A549 (cell line): ENCODE results near the gene SOCS7. TPM values are rescaled to one million over a fixed set of nuclear protein-coding genes. Genes with fewer than 3 reads are reported as not detected.
A peak's percentile ranks its signal among the peaks of the same experiment; 100 is the strongest.

Source experiments
- ATAC-seq, 2 experiments: fragments of 200-7000 bp in 1 of 2; fragments of >200 bp in 1 of 2; cut with Nextera tagmentation in 1 of 2; cut with Tn5 transposase in 1 of 2; 3 replicates each; pipeline versions ENCODE4 v1.8.0 to v1.9.1; 2018 to 2020; ENCODE audit warnings: mild to moderate bottlenecking in 1 of 2, moderate library complexity in 1 of 2
- CTCF ChIA-PET: fragments of 300-600 bp; sonication (Branson Sonifier 250); formaldehyde crosslinking; extraction: SDS; loops from one replicate; lab custom pipeline; 2021; ENCODE audit warnings: antibody characterized with exemption, inconsistent platforms; lab: Yijun Ruan, JAX
- POLR2A ChIA-PET: fragments of 350-600 bp; formaldehyde crosslinking; extraction: SDS; loops from one replicate; lab custom pipeline; 2021; ENCODE audit warnings: antibody characterized with exemption, inconsistent platforms; lab: Yijun Ruan, JAX
- DNase-seq, 2 experiments: peaks; one replicate each; pipeline versions ENCODE4 v3.0.0 to v3.0.0-alpha.2; 2011 to 2016; ENCODE audit warnings: low read depth in 1 of 2, low spot score in 1 of 2
- FAIRE-seq: peaks from 2 replicates; lab custom pipeline; 2011; peaks lifted over from hg19 to GRCh38; lab: Jason Lieb, UNC
- H3K27ac ChIP-seq, 2 experiments: fragments of >200 bp; sonication (Bioruptor Twin); formaldehyde crosslinking; 3 replicates each; pipeline ENCODE4 v1.5.1; 2016 to 2017
- H3K4me1 ChIP-seq: fragments of >200 bp; sonication (Bioruptor Twin); formaldehyde crosslinking; 3 replicates; pipeline ENCODE4 v1.6.1; 2016
- H3K4me2 ChIP-seq: fragments of >200 bp; sonication (Bioruptor Twin); formaldehyde crosslinking; 3 replicates; pipeline ENCODE4 v1.6.1; 2016
- H3K4me3 ChIP-seq: fragments of >200 bp; sonication (Bioruptor Twin); formaldehyde crosslinking; 3 replicates; pipeline ENCODE4 v1.5.1; 2016
- H3K9me3 ChIP-seq: fragments of >200 bp; sonication (Bioruptor Twin); formaldehyde crosslinking; 3 replicates; pipeline ENCODE4 v1.6.1; 2016
- CBX8 ChIP-seq: fragments of 200-600 bp; sonication (generic); IDR thresholded peaks from 2 replicates; pipeline ENCODE4 v1.6.1; 2016
- EHMT2 ChIP-seq: fragments of 200-600 bp; sonication (generic); IDR thresholded peaks from 2 replicates; pipeline ENCODE4 v1.6.1; 2016; ENCODE audit warnings: antibody characterized with exemption, low read depth, mild to moderate bottlenecking, moderate library complexity
- ESRRA ChIP-seq: fragments of 150-350 bp; IDR thresholded peaks from 2 replicates; pipeline ENCODE4 v1.6.1; 2014; ENCODE audit warnings: mild to moderate bottlenecking, low read length, borderline replicate concordance
- FOXS1 ChIP-seq: fragments of 250-450 bp; sonication (Bioruptor Pico); IDR thresholded peaks from 2 replicates; pipeline ENCODE4 v1.5.0; 2020; ENCODE audit warnings: mild to moderate bottlenecking, moderate library complexity
- HOXA7 ChIP-seq: fragments of 250-450 bp; sonication (Bioruptor Pico); IDR thresholded peaks from 2 replicates; pipeline ENCODE4 v1.5.0; 2020; ENCODE audit warnings: mild to moderate bottlenecking, moderate library complexity
- HOXB13 ChIP-seq: fragments of 250-450 bp; sonication (Bioruptor Pico); IDR thresholded peaks from 2 replicates; pipeline ENCODE4 v1.5.0; 2020; ENCODE audit warnings: low read depth, mild to moderate bottlenecking, moderate library complexity
- JUN ChIP-seq, 2 experiments: fragments of >200 bp; sonication (Bioruptor Twin); formaldehyde crosslinking; IDR thresholded peaks; 2 replicates in 1 of 2; 3 replicates in 1 of 2; pipeline ENCODE4 v1.6.1; 2016 to 2017
- KDM5A ChIP-seq: fragments of 200-600 bp; sonication (generic); IDR thresholded peaks from 2 replicates; pipeline ENCODE4 v1.6.1; 2016; ENCODE audit warnings: antibody characterized with exemption, mild to moderate bottlenecking
- MAZ ChIP-seq: fragments of 150-350 bp; IDR thresholded peaks from 2 replicates; pipeline ENCODE4 v1.6.1; 2014; ENCODE audit warnings: antibody characterized with exemption, low read depth, low read length, borderline replicate concordance
- NFE2L2 ChIP-seq: fragments of 150-350 bp; conservative IDR thresholded peaks from 2 replicates; pipeline ENCODE4 v1.6.1; 2014; ENCODE audit warnings: low read length
- NPAS2 ChIP-seq: fragments of 250-450 bp; sonication (Bioruptor Pico); IDR thresholded peaks from 2 replicates; pipeline ENCODE4 v1.8.0; 2022; ENCODE audit warnings: mild to moderate bottlenecking, moderate library complexity, borderline replicate concordance
- RAD21 ChIP-seq, 2 experiments: fragments of >200 bp in 1 of 2; sonication (Bioruptor Twin) in 1 of 2; formaldehyde crosslinking in 1 of 2; IDR thresholded peaks in 1 of 2; conservative IDR thresholded peaks in 1 of 2; 2 replicates in 1 of 2; 3 replicates in 1 of 2; pipeline ENCODE4 v1.6.1; 2012 to 2018; ENCODE audit warnings: inconsistent platforms in 1 of 2
- TFCP2L1 ChIP-seq: fragments of 250-450 bp; sonication (Bioruptor Pico); IDR thresholded peaks from 2 replicates; pipeline ENCODE4 v1.5.0; 2021; ENCODE audit warnings: mild to moderate bottlenecking
- TP53 ChIP-seq: fragments of 250-450 bp; sonication (Bioruptor Pico); IDR thresholded peaks from 2 replicates; pipeline ENCODE4 v1.5.0; 2021; ENCODE audit warnings: mild to moderate bottlenecking, moderate library complexity
- ZC3H11A ChIP-seq: fragments of 450-650 bp; IDR thresholded peaks from 2 replicates; pipeline ENCODE4 v1.6.1; 2014; ENCODE audit warnings: antibody characterized with exemption, mild to moderate bottlenecking
- ZFP36 ChIP-seq: fragments of 450-650 bp; IDR thresholded peaks from 2 replicates; pipeline ENCODE4 v1.6.1; 2014; ENCODE audit warnings: borderline replicate concordance; ENCODE audit not compliant: partially characterized antibody
- ZNF302 ChIP-seq: fragments of 250-450 bp; sonication (Bioruptor Pico); IDR thresholded peaks from 2 replicates; pipeline ENCODE4 v1.9.0; 2021; ENCODE audit warnings: inconsistent platforms, mild to moderate bottlenecking, moderate library complexity
- WGBS: methylation state at CpG from one replicate; pipeline ENCODE4 v1.1.6; 2017; ENCODE audit errors: missing lambda C conversion rate; 5-methylcytosine and 5-hydroxymethylcytosine counted together
- polyA plus RNA-seq, 4 experiments: library from polyadenylated mRNA; depleted of rRNA in 3 of 4; stranded (reverse); fragments of >200 nt; fragmentation: RNase III in 1 of 4; extraction: RNeasy Plus Mini Kit Qiagen cat#74134 plus additional on column Dnase treatment in 1 of 4; gene quantifications; 2 replicates in 3 of 4; 3 replicates in 1 of 4; pipeline ENCODE4 v1.2.3, GENCODE V29; 2011 to 2017
- TF ChIP-seq, protein P1 (sequence below): fragments of >200 bp; sonication (Bioruptor Twin); formaldehyde crosslinking; IDR thresholded peaks from 3 replicates; pipeline ENCODE4 v1.6.1; 2016
- TF ChIP-seq, protein P2 (sequence below): IDR thresholded peaks from 2 replicates; pipeline ENCODE4 v1.6.1; 2012; ENCODE audit warnings: low read depth, borderline replicate concordance
- TF ChIP-seq, protein P3 (sequence below): fragments of 150-350 bp; IDR thresholded peaks from 2 replicates; pipeline ENCODE4 v1.6.1; 2014; ENCODE audit warnings: low read depth, mild to moderate bottlenecking, low read length
- TF ChIP-seq, protein P4 (sequence below): fragments of 250-450 bp; sonication (Bioruptor Pico); IDR thresholded peaks from 2 replicates; pipeline ENCODE4 v1.5.0; 2020; ENCODE audit warnings: low read depth, mild to moderate bottlenecking, moderate library complexity
- TF ChIP-seq, protein P5 (sequence below): fragments of 200-600 bp; sonication (generic); IDR thresholded peaks from 2 replicates; pipeline ENCODE4 v1.6.1; 2016; ENCODE audit warnings: antibody characterized with exemption, mild to moderate bottlenecking, moderate library complexity
- TF ChIP-seq, protein P6 (sequence below): fragments of >200 bp; sonication (Bioruptor Twin); formaldehyde crosslinking; IDR thresholded peaks from 3 replicates; pipeline ENCODE4 v1.5.1; 2016
- TF ChIP-seq, protein P7 (sequence below): fragments of >200 bp; sonication (Bioruptor Twin); formaldehyde crosslinking; IDR thresholded peaks from 2 replicates; pipeline ENCODE4 v1.6.1; 2016

The SOCS7 gene
- polyA plus RNA-seq, 2 of the 4 experiments (the other 2 are of a cell fraction), result 14.4 to 20.6 TPM

DNA sequence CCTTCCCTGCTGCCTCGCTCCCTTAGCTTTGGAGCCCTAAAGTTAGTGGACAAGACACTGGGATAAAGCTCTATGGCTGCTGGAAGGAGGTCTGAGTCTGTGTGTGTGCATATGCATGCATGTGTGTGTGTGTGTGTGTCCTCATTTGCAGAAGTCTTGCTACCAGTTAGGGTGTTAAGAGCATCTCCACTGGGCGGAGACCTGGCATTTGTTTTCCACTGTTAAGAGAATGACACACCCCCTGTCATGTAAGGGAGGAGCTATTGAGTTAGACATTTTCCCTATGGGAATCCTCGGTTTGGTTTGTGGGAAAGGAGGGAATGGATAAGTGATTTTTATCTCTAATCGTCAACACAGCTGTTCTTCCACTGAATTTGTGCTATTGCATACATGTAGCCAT, 51.8 kb downstream of the SOCS7 start:
- FAIRE-seq (no peak), ATAC-seq (peak; percentile 56 to 65; a peak in 4 of 6 replicates), DNase-seq (peak in 1 of 2 experiments; percentile 56)
- TF ChIP-seq ZC3H11A (no peak), NPAS2 (CRISPR knock-in tag) (no peak), TFCP2L1 (CRISPR knock-in tag) (no peak), KDM5A (no peak), RAD21 (conservative IDR thresholded peaks at IDR 0.05 in 1 of 2, IDR thresholded peaks at IDR 0.05 in 1 of 2) (no peak), ZFP36 (no peak), EHMT2 (no peak), NFE2L2 (no peak), ESRRA (no peak)
- TF ChIP-seq, protein P1, sequence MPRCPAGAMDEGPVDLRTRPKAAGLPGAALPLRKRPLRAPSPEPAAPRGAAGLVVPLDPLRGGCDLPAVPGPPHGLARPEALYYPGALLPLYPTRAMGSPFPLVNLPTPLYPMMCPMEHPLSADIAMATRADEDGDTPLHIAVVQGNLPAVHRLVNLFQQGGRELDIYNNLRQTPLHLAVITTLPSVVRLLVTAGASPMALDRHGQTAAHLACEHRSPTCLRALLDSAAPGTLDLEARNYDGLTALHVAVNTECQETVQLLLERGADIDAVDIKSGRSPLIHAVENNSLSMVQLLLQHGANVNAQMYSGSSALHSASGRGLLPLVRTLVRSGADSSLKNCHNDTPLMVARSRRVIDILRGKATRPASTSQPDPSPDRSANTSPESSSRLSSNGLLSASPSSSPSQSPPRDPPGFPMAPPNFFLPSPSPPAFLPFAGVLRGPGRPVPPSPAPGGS, result no peak
- TF ChIP-seq, protein P2, sequence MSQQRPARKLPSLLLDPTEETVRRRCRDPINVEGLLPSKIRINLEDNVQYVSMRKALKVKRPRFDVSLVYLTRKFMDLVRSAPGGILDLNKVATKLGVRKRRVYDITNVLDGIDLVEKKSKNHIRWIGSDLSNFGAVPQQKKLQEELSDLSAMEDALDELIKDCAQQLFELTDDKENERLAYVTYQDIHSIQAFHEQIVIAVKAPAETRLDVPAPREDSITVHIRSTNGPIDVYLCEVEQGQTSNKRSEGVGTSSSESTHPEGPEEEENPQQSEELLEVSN, result no peak
- TF ChIP-seq, protein P3, sequence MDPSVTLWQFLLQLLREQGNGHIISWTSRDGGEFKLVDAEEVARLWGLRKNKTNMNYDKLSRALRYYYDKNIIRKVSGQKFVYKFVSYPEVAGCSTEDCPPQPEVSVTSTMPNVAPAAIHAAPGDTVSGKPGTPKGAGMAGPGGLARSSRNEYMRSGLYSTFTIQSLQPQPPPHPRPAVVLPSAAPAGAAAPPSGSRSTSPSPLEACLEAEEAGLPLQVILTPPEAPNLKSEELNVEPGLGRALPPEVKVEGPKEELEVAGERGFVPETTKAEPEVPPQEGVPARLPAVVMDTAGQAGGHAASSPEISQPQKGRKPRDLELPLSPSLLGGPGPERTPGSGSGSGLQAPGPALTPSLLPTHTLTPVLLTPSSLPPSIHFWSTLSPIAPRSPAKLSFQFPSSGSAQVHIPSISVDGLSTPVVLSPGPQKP, result no peak
- TF ChIP-seq, protein P4, sequence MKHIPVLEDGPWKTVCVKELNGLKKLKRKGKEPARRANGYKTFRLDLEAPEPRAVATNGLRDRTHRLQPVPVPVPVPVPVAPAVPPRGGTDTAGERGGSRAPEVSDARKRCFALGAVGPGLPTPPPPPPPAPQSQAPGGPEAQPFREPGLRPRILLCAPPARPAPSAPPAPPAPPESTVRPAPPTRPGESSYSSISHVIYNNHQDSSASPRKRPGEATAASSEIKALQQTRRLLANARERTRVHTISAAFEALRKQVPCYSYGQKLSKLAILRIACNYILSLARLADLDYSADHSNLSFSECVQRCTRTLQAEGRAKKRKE (CRISPR knock-in tag), result no peak
- H3K4me3 ChIP-seq, result no peak overlapping the region
- H3K9me3 ChIP-seq, result no peaks in the 10 kb centered on the region
- ChIA-PET CTCF (interaction anchor here (0.9 to 5.6 kb wide), 11 partner anchors 9 to 264 kb away, joined by 3 to 47 read pairs (median 4); no protein-coding TSS in a partner anchor), POLR2A (no interaction called here)
- no peak overlapping the region for H3K27ac ChIP-seq
- no peaks in the 10 kb centered on the region for H3K4me1 ChIP-seq
- WGBS, result 72% methylated on average over 4 of the region's 4 CpGs
- no peak overlapping the region for H3K4me2 ChIP-seq

DNA sequence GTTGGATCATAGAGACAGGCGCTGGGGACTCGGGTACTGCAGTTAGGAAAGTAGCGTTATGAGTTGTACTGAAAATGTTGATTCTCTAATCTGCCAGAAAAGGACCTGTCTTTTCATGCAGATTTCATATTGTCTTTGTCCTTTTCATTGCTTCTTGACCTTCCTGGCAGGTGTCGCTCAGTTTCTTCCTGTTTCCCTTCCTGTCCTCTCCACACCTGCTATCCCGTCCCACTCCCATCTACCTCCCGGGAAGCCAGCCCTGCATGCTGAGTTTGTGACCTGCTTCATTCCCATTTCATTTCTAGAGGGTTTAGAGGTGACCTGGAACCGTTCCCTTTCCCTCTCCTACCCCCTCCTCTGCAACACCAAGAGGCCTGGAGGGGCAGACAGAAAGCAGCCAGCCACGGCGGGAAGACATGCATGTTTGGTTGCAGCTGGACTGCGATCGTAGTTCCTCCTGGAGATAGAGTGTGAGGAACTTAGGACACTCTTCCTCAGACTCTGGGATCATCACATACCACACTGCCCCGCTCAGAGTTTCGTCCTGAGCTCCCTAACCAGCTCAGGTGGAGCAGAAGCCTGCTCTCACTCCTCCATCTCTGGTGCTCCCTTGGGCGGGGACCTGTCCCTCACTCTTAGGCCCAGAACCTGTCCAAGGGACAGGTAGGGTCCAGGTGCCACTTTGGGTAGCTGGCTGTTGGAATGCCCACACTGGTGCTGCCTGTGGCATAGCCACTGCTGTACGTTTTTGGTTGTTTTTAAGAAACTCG, 52.7 kb downstream of the SOCS7 start:
- no peak overlapping the region for H3K27ac ChIP-seq
- no peaks in the 10 kb centered on the region for H3K9me3 ChIP-seq
- no peak for ATAC-seq
- 84% methylated on average over 16 of the region's 16 CpGs for WGBS
- TF ChIP-seq HOXA7 (CRISPR knock-in tag) (no peak), FOXS1 (CRISPR knock-in tag) (no peak), HOXB13 (no peak), JUN (IDR thresholded peaks at IDR 0.05) (no peak), MAZ (no peak), CBX8 (no peak), TP53 (CRISPR knock-in tag) (no peak), NPAS2 (CRISPR knock-in tag) (no peak), ZNF302 (CRISPR knock-in tag) (no peak)
- TF ChIP-seq, protein P5, sequence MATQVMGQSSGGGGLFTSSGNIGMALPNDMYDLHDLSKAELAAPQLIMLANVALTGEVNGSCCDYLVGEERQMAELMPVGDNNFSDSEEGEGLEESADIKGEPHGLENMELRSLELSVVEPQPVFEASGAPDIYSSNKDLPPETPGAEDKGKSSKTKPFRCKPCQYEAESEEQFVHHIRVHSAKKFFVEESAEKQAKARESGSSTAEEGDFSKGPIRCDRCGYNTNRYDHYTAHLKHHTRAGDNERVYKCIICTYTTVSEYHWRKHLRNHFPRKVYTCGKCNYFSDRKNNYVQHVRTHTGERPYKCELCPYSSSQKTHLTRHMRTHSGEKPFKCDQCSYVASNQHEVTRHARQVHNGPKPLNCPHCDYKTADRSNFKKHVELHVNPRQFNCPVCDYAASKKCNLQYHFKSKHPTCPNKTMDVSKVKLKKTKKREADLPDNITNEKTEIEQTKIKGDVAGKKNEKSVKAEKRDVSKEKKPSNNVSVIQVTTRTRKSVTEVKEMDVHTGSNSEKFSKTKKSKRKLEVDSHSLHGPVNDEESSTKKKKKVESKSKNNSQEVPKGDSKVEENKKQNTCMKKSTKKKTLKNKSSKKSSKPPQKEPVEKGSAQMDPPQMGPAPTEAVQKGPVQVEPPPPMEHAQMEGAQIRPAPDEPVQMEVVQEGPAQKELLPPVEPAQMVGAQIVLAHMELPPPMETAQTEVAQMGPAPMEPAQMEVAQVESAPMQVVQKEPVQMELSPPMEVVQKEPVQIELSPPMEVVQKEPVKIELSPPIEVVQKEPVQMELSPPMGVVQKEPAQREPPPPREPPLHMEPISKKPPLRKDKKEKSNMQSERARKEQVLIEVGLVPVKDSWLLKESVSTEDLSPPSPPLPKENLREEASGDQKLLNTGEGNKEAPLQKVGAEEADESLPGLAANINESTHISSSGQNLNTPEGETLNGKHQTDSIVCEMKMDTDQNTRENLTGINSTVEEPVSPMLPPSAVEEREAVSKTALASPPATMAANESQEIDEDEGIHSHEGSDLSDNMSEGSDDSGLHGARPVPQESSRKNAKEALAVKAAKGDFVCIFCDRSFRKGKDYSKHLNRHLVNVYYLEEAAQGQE, result no peak
- TF ChIP-seq, protein P6, sequence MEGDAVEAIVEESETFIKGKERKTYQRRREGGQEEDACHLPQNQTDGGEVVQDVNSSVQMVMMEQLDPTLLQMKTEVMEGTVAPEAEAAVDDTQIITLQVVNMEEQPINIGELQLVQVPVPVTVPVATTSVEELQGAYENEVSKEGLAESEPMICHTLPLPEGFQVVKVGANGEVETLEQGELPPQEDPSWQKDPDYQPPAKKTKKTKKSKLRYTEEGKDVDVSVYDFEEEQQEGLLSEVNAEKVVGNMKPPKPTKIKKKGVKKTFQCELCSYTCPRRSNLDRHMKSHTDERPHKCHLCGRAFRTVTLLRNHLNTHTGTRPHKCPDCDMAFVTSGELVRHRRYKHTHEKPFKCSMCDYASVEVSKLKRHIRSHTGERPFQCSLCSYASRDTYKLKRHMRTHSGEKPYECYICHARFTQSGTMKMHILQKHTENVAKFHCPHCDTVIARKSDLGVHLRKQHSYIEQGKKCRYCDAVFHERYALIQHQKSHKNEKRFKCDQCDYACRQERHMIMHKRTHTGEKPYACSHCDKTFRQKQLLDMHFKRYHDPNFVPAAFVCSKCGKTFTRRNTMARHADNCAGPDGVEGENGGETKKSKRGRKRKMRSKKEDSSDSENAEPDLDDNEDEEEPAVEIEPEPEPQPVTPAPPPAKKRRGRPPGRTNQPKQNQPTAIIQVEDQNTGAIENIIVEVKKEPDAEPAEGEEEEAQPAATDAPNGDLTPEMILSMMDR, result no peak
- TF ChIP-seq, protein P7, sequence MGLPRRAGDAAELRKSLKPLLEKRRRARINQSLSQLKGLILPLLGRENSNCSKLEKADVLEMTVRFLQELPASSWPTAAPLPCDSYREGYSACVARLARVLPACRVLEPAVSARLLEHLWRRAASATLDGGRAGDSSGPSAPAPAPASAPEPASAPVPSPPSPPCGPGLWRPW, result no peak
- TF ChIP-seq, protein P3, result no peak
- no peak overlapping the region for H3K4me3 ChIP-seq
- no peaks in the 10 kb centered on the region for H3K4me1 ChIP-seq
- ChIA-PET POLR2A (no interaction called here), CTCF (interaction anchor here (0.8 to 5.6 kb wide), 11 partner anchors 8 to 263 kb away, joined by 3 to 47 read pairs (median 4); no protein-coding TSS in a partner anchor)
- DNase-seq, result no peak
- H3K4me2 ChIP-seq, result no peak overlapping the region
- no peak for FAIRE-seq
